HG03045 (cell line): ENCODE data around the gene CCT6B.
"Not testable (repeated sequence)": the region's sequence is repeated elsewhere in the genome, so short reads cannot be mapped to it uniquely, and the experiment has no call there.

Experiments
- ATAC-seq: cut with Tn5 transposase; IDR thresholded peaks from one replicate; pipeline ENCODE4 v1.9.1; 2021; ENCODE audit warnings: mild to moderate bottlenecking, moderate library complexity; ENCODE audit not compliant: unreplicated experiment

Gene CCT6B

GRCh38 chr17:34961093-34961911, at the start of gene CCT6B, which contains the start of gene ZNF830:
Gene CCT6B, minus strand, starts transcription at chr17:34961460. Its CDS starts 67 bp downstream, at chr17:34961393.
Gene ZNF830, plus strand, starts transcription at chr17:34961540. Its CDS starts 27 bp downstream, at chr17:34961567.
- peak; percentile 87 for ATAC-seq

- ATAC-seq: no peak
Measured at GRCh38 chr17:35010093-35010492, 48.8 kb upstream of the CCT6B start.

- no peak for ATAC-seq
Measured at GRCh38 chr17:35006961-35007360, 45.7 kb upstream of the CCT6B start.

GRCh38 chr17:35006345-35006744, 45.1 kb upstream of the CCT6B start:
- ATAC-seq: no peak

DNA sequence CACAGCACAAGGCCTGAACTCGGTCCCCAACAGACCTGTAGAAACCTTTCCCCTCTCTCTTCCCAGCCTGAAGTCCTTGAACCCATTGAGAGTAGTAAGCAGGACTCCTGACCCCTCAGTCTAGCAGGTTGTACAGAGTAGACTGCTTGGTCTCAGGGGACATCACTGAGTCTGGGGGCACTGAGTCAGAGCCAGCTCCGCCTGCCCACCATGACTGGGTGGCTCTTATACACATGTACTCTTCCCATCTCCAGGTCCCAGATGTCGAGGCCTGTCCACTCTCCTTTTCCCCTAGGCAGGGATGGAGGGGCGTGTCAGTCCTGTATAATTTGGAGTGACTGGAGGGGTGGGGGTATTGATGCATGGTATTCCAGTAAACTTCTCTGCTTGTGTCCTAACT, 42.5 kb upstream of the CCT6B start:
- no peak for ATAC-seq

- no peak for ATAC-seq
Measured at GRCh38 chr17:35002876-35003551, 41.8 kb upstream of the CCT6B start.

- no peak for ATAC-seq
Measured at GRCh38 chr17:35001549-35001948, 40.3 kb upstream of the CCT6B start.

- not testable (repeated sequence) for ATAC-seq
Measured at GRCh38 chr17:35000965-35001364, 39.7 kb upstream of the CCT6B start.

DNA sequence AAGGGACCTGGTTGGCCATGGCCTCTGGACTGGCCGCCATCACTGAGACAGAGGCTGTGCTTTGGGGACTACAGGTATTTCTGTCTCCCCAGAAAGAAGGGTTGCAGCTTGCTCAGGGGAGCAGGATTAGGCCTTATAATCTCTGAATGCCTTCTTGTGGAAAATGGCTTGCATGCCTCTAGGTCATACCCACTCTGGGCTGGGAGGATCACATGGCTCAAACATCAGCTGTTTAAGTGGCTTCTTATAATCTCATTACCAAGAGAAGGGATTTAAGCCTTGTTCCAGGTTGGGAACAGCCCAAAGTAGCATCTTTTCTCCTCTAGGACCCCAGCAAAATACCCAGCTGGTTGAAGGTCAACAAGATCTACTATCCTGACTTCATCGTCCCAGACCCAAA, 38.2 kb upstream of the CCT6B start:
- no peak for ATAC-seq

DNA sequence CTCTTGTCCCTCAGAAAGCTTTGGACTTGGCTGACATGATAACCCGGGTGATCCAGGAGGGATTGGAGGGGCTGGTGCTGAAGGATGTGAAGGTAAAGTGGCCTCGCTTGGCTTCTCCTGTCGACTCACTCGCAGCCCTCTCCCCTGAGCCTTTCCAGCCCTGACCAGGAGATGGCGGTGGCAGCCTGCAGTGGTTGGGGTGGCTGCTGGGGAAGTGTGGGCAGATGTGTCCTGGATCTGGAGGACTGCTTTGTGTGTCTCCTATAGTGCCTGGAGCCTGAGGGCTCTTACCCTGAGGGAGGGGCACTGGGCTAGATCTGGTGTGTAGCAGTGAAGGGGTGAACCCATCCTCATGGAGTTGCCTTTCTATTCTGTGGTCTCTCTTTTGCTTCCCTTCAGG, 36.9 kb upstream of the CCT6B start:
- ATAC-seq: no peak

DNA sequence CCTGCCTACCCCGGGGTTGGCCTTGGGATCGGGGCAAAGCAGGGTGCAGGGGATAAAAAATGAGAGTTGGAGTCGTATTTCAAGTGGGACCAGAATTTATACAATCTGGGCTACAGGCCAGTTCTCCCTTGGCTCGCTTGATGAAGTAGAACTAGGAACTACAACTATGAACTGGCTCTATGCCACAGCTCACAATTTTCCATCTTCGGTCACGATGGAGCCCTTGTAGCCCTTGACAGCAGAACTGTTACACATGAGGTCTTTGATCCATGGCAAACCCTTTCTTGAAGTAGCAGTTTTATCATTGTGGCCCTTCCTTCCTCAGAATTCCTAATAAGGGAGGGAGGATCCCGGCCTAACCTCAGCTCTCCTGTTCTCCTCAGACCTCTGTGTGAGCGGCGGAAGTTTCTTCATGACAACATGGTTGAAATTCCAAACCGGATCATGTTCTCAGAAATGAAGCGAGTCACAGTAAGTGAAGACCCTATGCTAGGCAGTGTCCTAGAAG, 36.1 kb upstream of the CCT6B start:
- ATAC-seq: no peak

DNA sequence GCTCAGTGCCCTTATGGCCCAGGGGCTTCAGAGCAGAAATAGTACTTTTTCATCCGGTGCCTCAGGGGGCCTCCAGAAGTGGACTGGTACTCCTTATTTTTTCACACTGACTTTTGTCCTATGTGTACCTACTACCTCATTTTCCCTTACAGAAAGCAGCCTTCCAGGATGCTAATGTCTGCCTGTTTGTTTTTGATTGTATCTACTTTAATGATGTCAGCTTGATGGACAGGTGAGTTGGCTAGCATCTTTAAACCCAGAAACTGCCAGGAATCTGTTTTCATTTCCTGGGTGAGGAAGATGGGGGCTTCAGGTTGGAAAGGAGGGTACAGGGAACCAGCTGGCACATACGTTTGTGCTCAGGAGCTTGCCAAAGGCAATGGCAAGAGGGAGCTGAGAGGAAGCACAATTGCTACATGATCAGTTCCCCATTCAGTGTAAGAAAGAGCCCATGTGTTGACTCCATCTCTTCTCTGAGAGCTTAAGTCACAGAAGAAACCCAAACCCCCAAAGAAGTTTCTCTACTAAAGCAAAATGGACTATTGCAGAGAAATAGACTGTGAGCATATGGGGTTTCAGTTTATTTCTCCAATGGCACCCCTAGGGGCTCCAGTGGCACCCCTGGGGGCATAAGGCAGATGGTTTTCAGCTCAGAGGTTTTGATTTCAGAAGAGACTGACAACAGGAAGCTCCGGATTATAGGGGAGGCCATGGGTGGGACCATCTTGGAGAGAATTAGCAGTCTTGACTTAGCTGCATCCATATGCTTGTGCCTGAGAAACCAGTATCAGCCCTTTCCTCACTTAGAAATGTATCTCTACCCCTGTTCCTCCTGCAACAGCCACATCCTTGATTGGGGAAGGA, 35.4 kb upstream of the CCT6B start:
- no peak for ATAC-seq

DNA sequence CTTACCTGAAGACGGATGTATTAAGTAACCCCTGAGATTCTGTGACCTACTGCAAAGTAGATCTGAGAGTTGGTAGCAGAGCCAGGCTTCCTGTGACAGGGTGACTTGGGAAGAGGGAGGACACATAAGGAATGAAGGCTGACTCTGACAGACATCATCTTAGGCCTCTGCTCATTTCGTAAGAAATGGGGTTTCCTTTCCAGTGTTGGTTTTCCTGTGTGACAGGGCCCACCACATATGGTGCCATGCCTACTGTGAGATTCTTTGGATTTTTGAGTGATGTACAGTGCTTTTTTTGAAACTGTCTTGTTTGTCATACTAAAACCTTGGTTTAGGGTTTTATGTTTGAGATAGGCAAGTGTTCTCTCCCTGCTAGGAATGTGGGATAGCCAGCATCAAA, 31.8 kb upstream of the CCT6B start:
- no peak for ATAC-seq

- no peak for ATAC-seq
Measured at GRCh38 chr17:34991606-34992005, 30.3 kb upstream of the CCT6B start.

GRCh38 chr17:34990921-34991365, 29.7 kb upstream of the CCT6B start:
- no peak for ATAC-seq

DNA sequence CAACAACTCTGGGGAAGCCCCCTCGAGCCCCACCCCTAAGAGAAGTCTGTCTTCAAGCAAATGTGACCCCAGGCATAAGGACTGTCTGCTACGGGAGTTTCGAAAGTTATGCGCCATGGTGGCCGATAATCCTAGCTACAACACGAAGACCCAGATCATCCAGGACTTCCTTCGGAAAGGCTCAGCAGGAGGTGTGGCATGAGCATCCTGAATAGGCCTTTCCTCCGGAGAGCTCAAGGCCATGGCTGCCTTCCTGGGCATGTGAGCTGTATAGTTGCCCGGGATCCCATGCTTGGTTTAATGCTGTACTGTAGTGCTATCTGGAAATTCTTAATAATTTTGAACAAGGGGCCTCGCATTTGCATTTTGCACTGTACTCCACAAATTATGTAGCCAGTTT, 28.2 kb upstream of the CCT6B start:
- no peak for ATAC-seq

DNA sequence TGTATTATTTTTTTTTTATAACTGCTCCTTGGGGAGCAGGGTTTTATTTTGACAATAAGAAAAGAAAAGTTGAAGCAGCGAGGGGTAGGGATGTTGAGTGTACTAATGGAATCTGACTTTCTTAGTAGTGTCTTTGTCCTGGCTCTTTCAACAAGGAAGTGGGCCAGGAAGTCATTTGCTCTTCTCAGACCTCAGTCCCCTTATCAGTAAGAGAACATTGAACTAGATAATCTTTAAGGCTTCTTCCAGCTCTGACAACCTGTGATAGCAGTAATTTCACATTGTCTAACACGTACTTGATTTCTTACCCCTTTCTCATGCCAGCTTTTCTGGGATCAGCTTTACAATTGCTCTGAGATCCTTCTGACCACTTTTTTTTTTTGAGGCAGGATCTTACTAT, 27.4 kb upstream of the CCT6B start:
- no peak for ATAC-seq

GRCh38 chr17:34987232-34987631, 26.0 kb upstream of the CCT6B start:
- ATAC-seq: no peak

GRCh38 chr17:34981538-34982241, 20.4 kb upstream of the CCT6B start:
- no peak for ATAC-seq
